Muscle layer of colon (tissue), 2 donors: ENCODE data around the gene GPC5.

ENCODE experiments used
- H3K27ac ChIP-seq: one replicate; pipeline ENCODE4 v1.7.0; 2013; ENCODE audit warnings: low read depth, mild to moderate bottlenecking, low read length, moderate library complexity
- H3K27me3 ChIP-seq, 2 donors: one replicate each; pipeline ENCODE4 v1.7.0; 2013; ENCODE audit warnings: low read length in 2 of 2, mild to moderate bottlenecking in 2 of 2; ENCODE audit not compliant: insufficient read depth in 2 of 2, control insufficient read depth in 1 of 2
- H3K36me3 ChIP-seq: one replicate; pipeline ENCODE4 v1.7.0; 2013; ENCODE audit warnings: mild to moderate bottlenecking, low read length; ENCODE audit not compliant: insufficient read depth
- H3K4me1 ChIP-seq: one replicate; pipeline ENCODE4 v1.7.0; 2013; ENCODE audit warnings: mild to moderate bottlenecking, low read length; ENCODE audit not compliant: insufficient read depth
- H3K4me3 ChIP-seq, 2 donors: one replicate each; pipeline ENCODE4 v1.7.0; 2013; ENCODE audit warnings: low read length in 2 of 2, low read depth in 1 of 2, mild to moderate bottlenecking in 1 of 2, moderate library complexity in 1 of 2
- H3K9ac ChIP-seq: one replicate; pipeline ENCODE4 v1.7.0; 2013; ENCODE audit warnings: low read length
- H3K9me3 ChIP-seq: one replicate; pipeline ENCODE4 v1.7.0; 2013; ENCODE audit warnings: mild to moderate bottlenecking, low read length
- donor health status: abdominal sarcoma.
- donor health status: Adenocarcinoma of cecum.

Gene GPC5

DNA sequence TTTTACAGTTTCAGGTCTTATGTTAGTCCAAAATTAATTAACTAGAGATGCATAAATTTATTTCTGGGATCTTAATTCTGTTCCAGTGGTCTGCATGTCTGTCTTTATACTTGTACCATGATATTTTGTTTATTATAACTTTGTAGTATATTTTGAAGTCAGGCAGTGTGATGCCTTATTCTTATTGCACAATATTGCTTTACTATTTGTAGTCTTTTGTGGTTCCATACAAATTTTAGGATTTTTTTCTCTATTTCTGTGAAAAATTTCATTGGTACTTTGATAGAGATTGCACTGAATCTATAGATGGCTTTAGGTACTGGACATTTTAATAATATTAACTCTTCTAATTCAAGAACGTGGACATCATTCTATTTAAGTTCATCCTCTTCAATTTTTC, 304.0 kb downstream of the GPC5 start:
- Histone ChIP-seq H3K9ac (no peak overlapping the region), H3K4me1 (no peaks in the 10 kb centered on the region), H3K9me3 (no peaks in the 10 kb centered on the region), H3K27me3 (no peaks in the 10 kb centered on the region), H3K27ac (no peak overlapping the region), H3K36me3 (no peaks in the 10 kb centered on the region), H3K4me3 (no peak overlapping the region)

DNA sequence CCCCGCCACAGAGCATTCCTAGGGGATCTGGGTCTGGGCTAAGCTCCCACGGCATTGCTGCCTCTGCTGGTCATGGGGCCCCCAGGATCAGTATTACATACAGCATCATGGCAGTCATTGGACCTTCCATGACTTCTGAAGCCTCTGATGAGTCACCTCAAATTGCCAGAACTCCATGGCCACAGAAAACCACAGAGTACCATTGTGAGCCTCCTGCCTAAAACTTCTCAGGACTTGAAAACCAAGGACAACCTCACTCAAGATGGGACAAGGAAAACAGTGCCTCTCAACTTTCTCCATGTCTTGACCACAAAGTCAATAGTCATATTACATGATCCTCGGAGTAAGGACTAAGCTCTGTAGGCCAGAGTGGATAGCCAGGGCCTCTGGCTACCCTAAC, 306.0 kb downstream of the GPC5 start:
- Histone ChIP-seq H3K27me3 (no peaks in the 10 kb centered on the region), H3K27ac (no peak overlapping the region), H3K9ac (no peak overlapping the region), H3K36me3 (no peaks in the 10 kb centered on the region), H3K9me3 (no peaks in the 10 kb centered on the region), H3K4me1 (no peaks in the 10 kb centered on the region), H3K4me3 (no peak overlapping the region)

DNA sequence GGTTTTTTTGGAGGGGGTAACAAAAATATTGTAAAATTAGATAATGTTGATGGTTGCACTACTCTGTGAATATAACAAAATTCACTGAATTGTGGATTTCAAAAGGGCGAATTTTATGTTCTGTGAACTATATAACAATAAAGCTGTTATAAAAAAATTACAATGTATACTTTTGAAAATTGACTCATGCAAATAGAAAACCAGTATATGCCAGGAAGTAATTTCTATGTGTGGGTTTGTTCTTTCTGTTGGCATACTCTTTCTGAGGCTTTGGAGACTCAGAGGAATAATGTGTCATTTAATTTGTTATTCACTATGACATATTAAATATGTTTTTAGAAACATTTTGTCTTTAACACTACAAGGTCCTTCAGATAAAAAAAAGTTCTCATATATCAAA, 310.1 kb downstream of the GPC5 start:
- H3K9me3 ChIP-seq, result no peaks in the 10 kb centered on the region
- no peak overlapping the region for H3K27ac ChIP-seq
- no peaks in the 10 kb centered on the region for H3K27me3 ChIP-seq
- H3K36me3 ChIP-seq, result no peaks in the 10 kb centered on the region
- H3K4me1 ChIP-seq, result no peaks in the 10 kb centered on the region
- no peak overlapping the region for H3K9ac ChIP-seq
- no peak overlapping the region for H3K4me3 ChIP-seq

DNA sequence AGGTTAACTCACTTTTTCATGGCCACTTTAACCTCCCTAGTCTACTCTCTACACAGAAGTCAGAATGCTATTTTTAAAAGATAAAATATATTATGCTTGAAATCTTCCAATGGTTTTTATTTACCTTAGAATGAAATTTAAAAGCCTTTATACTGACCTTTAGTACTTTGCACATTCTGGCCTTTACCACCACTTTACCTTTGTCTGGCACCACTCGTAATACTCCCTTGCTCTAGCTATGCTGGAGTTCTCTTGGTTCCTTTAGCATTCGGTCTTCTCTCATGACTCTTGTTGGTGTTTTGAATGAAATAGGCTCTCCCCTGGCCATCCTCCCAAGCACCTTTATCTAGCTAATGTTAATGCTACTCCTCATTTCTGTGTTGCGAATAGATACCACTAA, 310.8 kb downstream of the GPC5 start:
- H3K27ac ChIP-seq, result no peak overlapping the region
- no peaks in the 10 kb centered on the region for H3K4me1 ChIP-seq
- no peak overlapping the region for H3K4me3 ChIP-seq
- no peak overlapping the region for H3K9ac ChIP-seq
- no peaks in the 10 kb centered on the region for H3K27me3 ChIP-seq
- H3K9me3 ChIP-seq, result no peaks in the 10 kb centered on the region
- no peaks in the 10 kb centered on the region for H3K36me3 ChIP-seq

DNA sequence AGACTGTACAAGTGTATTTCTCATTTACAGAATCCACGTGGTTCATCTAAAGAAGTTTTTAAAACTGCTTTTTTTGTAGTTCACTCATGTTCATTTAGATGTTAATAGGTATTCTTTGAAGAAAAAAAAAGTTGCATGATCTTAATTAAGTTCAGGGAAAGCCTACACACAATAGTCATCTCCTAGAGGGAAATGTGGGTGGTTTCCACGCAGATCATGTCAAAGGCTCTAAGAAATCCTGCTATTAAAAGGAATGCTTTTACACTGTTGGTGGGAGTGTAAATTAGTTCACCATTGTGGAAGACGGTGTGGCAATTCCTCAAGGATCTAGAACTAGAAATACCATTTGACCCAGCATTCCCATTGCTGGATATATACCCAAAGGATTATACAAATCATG, 312.3 kb downstream of the GPC5 start:
- Histone ChIP-seq H3K4me3 (no peak overlapping the region), H3K9me3 (no peaks in the 10 kb centered on the region), H3K27ac (no peak overlapping the region), H3K9ac (no peak overlapping the region), H3K36me3 (no peaks in the 10 kb centered on the region), H3K4me1 (no peaks in the 10 kb centered on the region), H3K27me3 (no peaks in the 10 kb centered on the region)

DNA sequence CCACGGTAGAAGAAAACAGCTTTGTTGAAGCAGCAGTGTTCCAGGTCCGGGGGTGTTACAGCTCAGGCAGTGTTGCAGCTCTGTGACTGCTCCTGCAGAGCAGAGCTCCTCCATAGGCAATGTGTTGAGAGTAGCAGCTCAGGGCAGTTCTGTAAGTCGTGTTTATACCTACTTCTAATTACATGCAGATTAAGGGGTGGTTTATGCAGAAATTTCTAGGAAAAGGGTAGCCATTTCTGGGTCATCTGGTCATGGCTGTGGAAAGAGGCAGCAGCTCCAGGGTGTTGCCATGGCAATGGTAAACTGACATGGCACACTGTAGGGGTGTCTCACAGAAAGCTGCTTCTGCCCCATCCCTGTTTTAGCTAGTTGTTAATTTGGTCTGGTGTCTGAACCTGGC, 316.4 kb downstream of the GPC5 start:
- Histone ChIP-seq H3K4me3 (no peak overlapping the region), H3K27ac (no peak overlapping the region)

DNA sequence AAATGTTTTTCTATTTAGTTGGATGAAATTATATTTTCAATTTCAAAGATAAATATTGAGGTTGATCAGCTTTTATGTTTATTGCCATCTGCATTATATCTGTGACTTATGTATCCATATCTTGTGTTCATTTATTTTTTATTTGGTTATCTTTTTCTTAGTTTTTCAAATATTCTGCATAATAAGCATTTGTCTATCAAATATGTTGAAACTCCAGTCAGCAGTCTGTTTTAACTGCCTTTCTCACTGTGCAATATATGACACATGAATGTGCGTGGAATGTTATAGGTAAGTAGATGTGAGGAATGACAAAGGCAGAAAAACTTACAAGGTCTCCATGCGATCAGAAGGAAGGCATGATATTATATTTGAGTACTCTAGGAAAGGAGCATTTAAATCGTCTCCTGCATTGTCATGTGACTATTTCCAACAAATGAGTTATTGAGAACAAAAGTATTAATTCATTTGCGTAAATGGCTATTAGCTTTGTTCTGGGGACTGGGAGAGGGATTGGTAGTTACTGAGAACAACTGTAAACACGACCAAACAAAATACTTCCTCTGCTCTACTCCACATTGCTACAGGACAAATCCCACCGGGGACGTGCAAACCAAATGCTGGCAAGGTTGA, 318.1 kb downstream of the GPC5 start:
- Histone ChIP-seq H3K4me1 (no peaks in the 10 kb centered on the region), H3K4me3 (no peak overlapping the region), H3K27ac (no peak overlapping the region), H3K9me3 (no peaks in the 10 kb centered on the region), H3K36me3 (no peaks in the 10 kb centered on the region), H3K9ac (no peak overlapping the region), H3K27me3 (no peaks in the 10 kb centered on the region)

More for the DNA sequence above, 316.4 kb downstream of the GPC5 start:
- no peaks in the 10 kb centered on the region for H3K4me1 ChIP-seq
- H3K9me3 ChIP-seq, result no peaks in the 10 kb centered on the region
- H3K27me3 ChIP-seq, result no peaks in the 10 kb centered on the region
- no peak overlapping the region for H3K9ac ChIP-seq
- H3K36me3 ChIP-seq, result no peaks in the 10 kb centered on the region

DNA sequence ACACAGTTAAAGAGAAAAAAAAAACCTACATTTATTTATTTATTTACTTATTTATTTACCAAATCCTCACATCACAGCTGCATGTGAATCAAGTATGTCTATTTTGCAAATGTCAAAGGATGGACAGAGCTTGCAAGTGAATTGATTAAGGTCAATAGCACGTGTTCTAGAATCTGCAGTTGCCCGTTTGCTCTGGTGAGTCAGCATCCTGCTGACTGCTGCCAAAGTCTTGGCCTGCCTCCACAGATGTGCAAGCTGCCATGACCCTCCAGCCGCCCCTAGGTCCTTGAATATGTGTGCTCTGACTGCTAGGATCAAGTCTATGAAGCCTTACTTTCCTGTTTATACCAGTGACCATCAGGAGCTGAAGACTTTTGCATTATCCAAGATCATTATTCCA, 320.6 kb downstream of the GPC5 start:
- Histone ChIP-seq H3K9me3 (no peaks in the 10 kb centered on the region), H3K4me1 (no peaks in the 10 kb centered on the region), H3K27me3 (no peaks in the 10 kb centered on the region), H3K4me3 (no peak overlapping the region), H3K36me3 (no peaks in the 10 kb centered on the region), H3K27ac (no peak overlapping the region), H3K9ac (no peak overlapping the region)

DNA sequence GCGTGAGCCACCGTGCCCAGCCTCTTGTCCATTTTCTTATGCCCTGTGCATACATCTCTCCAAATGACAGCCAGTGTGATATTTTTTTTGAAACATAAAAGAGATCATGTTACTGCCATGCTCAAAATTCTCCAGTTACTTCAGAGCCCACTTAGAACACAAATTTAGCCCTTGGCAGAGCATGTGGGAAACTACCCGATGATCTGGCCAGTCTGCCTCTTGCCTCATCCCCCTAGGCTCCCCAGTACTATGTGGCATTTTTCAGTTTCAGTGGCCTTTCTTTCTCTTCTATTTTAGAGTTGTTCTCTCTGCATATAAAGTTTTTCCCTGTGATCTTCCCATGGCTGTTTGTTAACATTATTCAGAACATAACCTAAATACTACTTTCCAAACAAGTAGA, 323.0 kb downstream of the GPC5 start:
- Histone ChIP-seq H3K27ac (no peak overlapping the region), H3K9ac (no peak overlapping the region), H3K4me3 (no peak overlapping the region), H3K27me3 (no peaks in the 10 kb centered on the region), H3K4me1 (no peaks in the 10 kb centered on the region), H3K9me3 (no peaks in the 10 kb centered on the region), H3K36me3 (no peaks in the 10 kb centered on the region)

DNA sequence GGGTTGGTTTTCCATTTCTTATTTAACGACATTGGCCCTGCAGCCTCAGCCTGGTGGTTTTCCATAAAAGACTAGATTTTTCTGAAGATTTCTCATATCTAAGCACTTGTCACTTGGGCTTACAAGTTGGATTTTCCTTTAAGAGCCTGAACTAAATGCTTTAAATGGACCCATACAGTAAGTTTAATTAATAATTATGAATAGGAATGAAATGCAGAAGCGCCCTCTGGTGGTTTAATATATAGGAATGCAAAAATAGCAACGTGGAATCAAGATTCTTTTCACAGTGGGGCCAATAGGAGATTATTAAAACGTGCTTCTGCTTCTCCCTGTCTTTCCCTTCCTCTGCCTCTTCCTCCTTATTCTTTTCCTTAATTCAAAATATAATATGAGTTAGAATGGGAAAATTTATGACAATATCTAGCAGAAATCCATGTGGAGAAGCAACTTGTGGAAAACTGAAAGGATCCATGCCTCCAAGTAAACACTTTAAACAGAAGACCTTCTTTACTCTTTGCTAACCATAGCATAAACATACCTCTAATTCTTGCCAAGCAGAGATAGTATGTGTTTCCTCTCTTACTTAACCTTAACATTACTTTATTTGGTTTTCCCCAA, 324.0 kb downstream of the GPC5 start:
- H3K9me3 ChIP-seq, result no peaks in the 10 kb centered on the region

DNA sequence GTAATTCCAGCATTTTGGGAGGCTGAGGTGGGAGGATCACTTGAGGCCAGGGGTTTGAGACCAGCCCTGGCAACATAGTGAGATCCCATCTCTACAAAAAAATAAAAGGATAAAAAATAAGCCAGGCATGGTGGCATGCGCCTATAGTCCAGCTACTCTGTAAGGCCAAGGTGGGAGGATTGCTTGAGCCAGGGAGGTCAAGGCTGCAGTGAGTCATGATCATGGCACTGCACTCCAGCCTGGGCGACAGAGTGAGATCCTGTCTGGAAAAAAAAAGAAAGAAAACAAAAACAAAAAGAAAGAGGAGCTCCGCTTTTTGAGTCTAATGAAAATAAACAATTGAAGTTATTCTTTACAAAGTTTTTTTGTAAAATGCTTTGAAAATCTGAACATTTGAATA, 326.2 kb downstream of the GPC5 start:
- no peak overlapping the region for H3K4me3 ChIP-seq
- H3K36me3 ChIP-seq, result no peaks in the 10 kb centered on the region
- no peak overlapping the region for H3K27ac ChIP-seq
- H3K9ac ChIP-seq, result no peak overlapping the region
- H3K27me3 ChIP-seq, result no peaks in the 10 kb centered on the region
- no peaks in the 10 kb centered on the region for H3K4me1 ChIP-seq
- no peaks in the 10 kb centered on the region for H3K9me3 ChIP-seq

More for the DNA sequence above, 324.0 kb downstream of the GPC5 start:
- no peak overlapping the region for H3K27ac ChIP-seq
- H3K36me3 ChIP-seq, result no peaks in the 10 kb centered on the region
- no peaks in the 10 kb centered on the region for H3K27me3 ChIP-seq
- H3K9ac ChIP-seq, result no peak overlapping the region
- H3K4me3 ChIP-seq, result no peak overlapping the region
- H3K4me1 ChIP-seq, result no peaks in the 10 kb centered on the region

DNA sequence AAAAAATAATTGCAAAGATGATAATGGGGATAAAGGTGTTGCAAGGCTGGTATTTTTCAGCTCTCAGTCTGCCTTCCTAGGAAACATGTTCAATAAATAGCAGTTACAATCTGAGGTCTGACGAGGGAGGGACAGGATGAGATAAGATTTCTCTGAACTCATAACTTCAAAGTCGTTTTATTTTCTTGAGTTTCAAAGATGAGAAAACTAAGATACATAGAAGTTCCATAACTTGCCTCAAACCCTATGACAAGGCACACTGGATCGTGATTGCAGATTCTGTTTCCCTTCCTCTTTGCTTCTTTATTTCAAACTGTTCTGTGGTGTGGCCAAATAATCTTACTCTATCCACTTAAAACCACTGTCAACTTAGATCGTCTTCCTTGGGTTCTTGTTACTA, 327.2 kb downstream of the GPC5 start:
- Histone ChIP-seq H3K27me3 (no peaks in the 10 kb centered on the region), H3K36me3 (no peaks in the 10 kb centered on the region), H3K9me3 (no peaks in the 10 kb centered on the region), H3K4me3 (no peak overlapping the region), H3K9ac (no peak overlapping the region), H3K27ac (no peak overlapping the region), H3K4me1 (no peaks in the 10 kb centered on the region)
